Neural cell (in vitro differentiated cells): ENCODE measurements around the gene WDR19. TPM values are rescaled to one million over a fixed set of nuclear protein-coding genes. Genes with fewer than 3 reads are reported as not detected.

Experiments
- H2AFZ ChIP-seq: fragments of 200-600, 300-800 bp; sonication (generic), shearing (Covaris generic); 2 replicates; pipeline ENCODE4 v1.6.0; 2014; ENCODE audit warnings: low read depth, mild to moderate bottlenecking, antibody characterized with exemption, low read length, moderate library complexity
- H3F3A ChIP-seq: fragments of 200-600 bp; shearing (Covaris generic); 2 replicates; pipeline ENCODE4 v1.6.1; 2016; ENCODE audit warnings: mild to moderate bottlenecking, moderate library complexity, mixed read lengths, antibody characterized with exemption, low read length; ENCODE audit not compliant: insufficient read depth, poor library complexity, severe bottlenecking
- H3K27ac ChIP-seq: fragments of 200-600, 300-800 bp; sonication (generic), shearing (Covaris generic); 2 replicates; pipeline ENCODE4 v1.5.1; 2014; ENCODE audit warnings: mild to moderate bottlenecking, low read length, moderate library complexity
- H3K27me3 ChIP-seq: fragments of 300-800, 200-600 bp; sonication (generic), shearing (Covaris generic); 2 replicates; pipeline ENCODE4 v1.6.0; 2014; ENCODE audit warnings: mild to moderate bottlenecking, low read depth, low read length, moderate library complexity; ENCODE audit not compliant: insufficient read depth
- H3K36me3 ChIP-seq: fragments of 300-800, 200-600 bp; sonication (generic), shearing (Covaris generic); 2 replicates; pipeline ENCODE4 v1.5.1; 2014; ENCODE audit warnings: mild to moderate bottlenecking, antibody characterized with exemption, low read length, moderate library complexity; ENCODE audit not compliant: insufficient read depth
- H3K4me2 ChIP-seq: fragments of 300-800, 200-600 bp; sonication (generic), shearing (Covaris generic); 2 replicates; pipeline ENCODE4 v1.6.0; 2014; ENCODE audit warnings: mild to moderate bottlenecking, low read length
- H3K4me3 ChIP-seq: fragments of 300-800, 200-600 bp; sonication (generic), shearing (Covaris generic); 2 replicates; pipeline ENCODE4 v1.5.1; 2014; ENCODE audit warnings: mild to moderate bottlenecking, low read length, moderate library complexity
- H3K79me2 ChIP-seq: fragments of 200-600 bp; shearing (Covaris generic); replicated peaks from 2 replicates; pipeline ENCODE4 v1.6.0; 2014; ENCODE audit warnings: mild to moderate bottlenecking, low read length, moderate library complexity; ENCODE audit not compliant: insufficient read depth
- H3K9ac ChIP-seq: fragments of 300-800, 200-600 bp; sonication (generic), shearing (Covaris generic); 2 replicates; pipeline ENCODE4 v1.6.1; 2016; ENCODE audit warnings: mild to moderate bottlenecking, low read length, mixed read lengths
- H3K9me2 ChIP-seq: fragments of 200-600 bp; shearing (Covaris generic); 2 replicates; pipeline ENCODE4 v1.6.1; 2016; ENCODE audit warnings: mild to moderate bottlenecking, low read length, mixed read lengths; ENCODE audit not compliant: insufficient read depth
- H3K9me3 ChIP-seq: fragments of 200-600, 300-800 bp; sonication (generic), shearing (Covaris generic); 2 replicates; pipeline ENCODE4 v1.6.1; 2016; ENCODE audit warnings: mild to moderate bottlenecking, mixed run types, low read length, moderate library complexity, mixed read lengths
- H4K20me1 ChIP-seq: fragments of 200-600 bp; shearing (Covaris generic); 2 replicates; pipeline ENCODE4 v1.6.1; 2016; ENCODE audit warnings: mild to moderate bottlenecking, mixed run types; ENCODE audit not compliant: insufficient read depth
- EP300 ChIP-seq: fragments of 450-650 bp; conservative IDR thresholded peaks from 2 replicates; pipeline ENCODE4 v1.6.1; 2014; ENCODE audit warnings: antibody characterized with exemption, mild to moderate bottlenecking, moderate library complexity; ENCODE audit not compliant: poor library complexity, severe bottlenecking
- EZH2 ChIP-seq: fragments of 200-600, 300-800 bp; shearing (Covaris generic), sonication (generic); IDR thresholded peaks from 2 replicates; pipeline ENCODE4 v1.6.1; 2014; ENCODE audit warnings: antibody characterized with exemption, low read length, borderline replicate concordance, mild to moderate bottlenecking; ENCODE audit not compliant: insufficient read depth, poor library complexity, severe bottlenecking
- MXI1 ChIP-seq: fragments of 450-650 bp; conservative IDR thresholded peaks from 2 replicates; pipeline ENCODE4 v1.6.1; 2014; ENCODE audit warnings: antibody characterized with exemption, mild to moderate bottlenecking; ENCODE audit not compliant: poor library complexity, severe bottlenecking
- POLR2AphosphoS5 ChIP-seq: IDR thresholded peaks from 2 replicates; pipeline ENCODE4 v1.6.1; 2012
- RAD21 ChIP-seq: fragments of 450-650 bp; conservative IDR thresholded peaks from 2 replicates; pipeline ENCODE4 v1.6.1; 2014; ENCODE audit warnings: antibody characterized with exemption, mild to moderate bottlenecking, moderate library complexity
- SMC3 ChIP-seq: fragments of 450-650 bp; conservative IDR thresholded peaks from 2 replicates; pipeline ENCODE4 v1.6.1; 2014; ENCODE audit warnings: antibody characterized with exemption, mild to moderate bottlenecking, moderate library complexity; ENCODE audit not compliant: poor library complexity
- TAF1 ChIP-seq: IDR thresholded peaks from 2 replicates; pipeline ENCODE4 v1.6.1; 2012; ENCODE audit warnings: low read depth
- polyA plus RNA-seq: library from polyadenylated mRNA; depleted of rRNA; stranded (reverse); fragments of >200 nt; gene quantifications from 2 replicates; pipeline ENCODE4 v1.2.3, GENCODE V29; 2014
- TF ChIP-seq, protein P1 (sequence below): fragments of 450-650 bp; IDR thresholded peaks from 2 replicates; pipeline ENCODE4 v1.5.1; 2014; ENCODE audit warnings: antibody characterized with exemption, mild to moderate bottlenecking, moderate library complexity; ENCODE audit not compliant: poor library complexity, severe bottlenecking
- TF ChIP-seq, protein P2 (sequence below): IDR thresholded peaks from 2 replicates; pipeline ENCODE4 v1.6.1; 2012; ENCODE audit warnings: borderline replicate concordance

WDR19 gene
- polyA plus RNA-seq, 1 donor from 2014 or later = 69.9 TPM

GRCh38 chr4:39235696-39236095 is 53.4 kb downstream of the WDR19 start:
- Histone ChIP-seq H3K4me2 (no peak overlapping the region), H3K4me3 (no peak overlapping the region), H3F3A (no peaks in the 10 kb centered on the region), H3K9me2 (no peaks in the 10 kb centered on the region), H3K27me3 (no peaks in the 10 kb centered on the region), H3K36me3 (peaks cover 9% of the 10 kb centered on the region), H3K27ac (no peak overlapping the region), H2AFZ (no peak overlapping the region), H4K20me1 (no peaks in the 10 kb centered on the region), H3K79me2 (no peaks in the 10 kb centered on the region), H3K9me3 (no peaks in the 10 kb centered on the region), H3K9ac (no peak overlapping the region)
- TF ChIP-seq MXI1 (no peak), EZH2 (no peak), POLR2AphosphoS5 (no peak), EP300 (no peak)
- TF ChIP-seq, protein P1, sequence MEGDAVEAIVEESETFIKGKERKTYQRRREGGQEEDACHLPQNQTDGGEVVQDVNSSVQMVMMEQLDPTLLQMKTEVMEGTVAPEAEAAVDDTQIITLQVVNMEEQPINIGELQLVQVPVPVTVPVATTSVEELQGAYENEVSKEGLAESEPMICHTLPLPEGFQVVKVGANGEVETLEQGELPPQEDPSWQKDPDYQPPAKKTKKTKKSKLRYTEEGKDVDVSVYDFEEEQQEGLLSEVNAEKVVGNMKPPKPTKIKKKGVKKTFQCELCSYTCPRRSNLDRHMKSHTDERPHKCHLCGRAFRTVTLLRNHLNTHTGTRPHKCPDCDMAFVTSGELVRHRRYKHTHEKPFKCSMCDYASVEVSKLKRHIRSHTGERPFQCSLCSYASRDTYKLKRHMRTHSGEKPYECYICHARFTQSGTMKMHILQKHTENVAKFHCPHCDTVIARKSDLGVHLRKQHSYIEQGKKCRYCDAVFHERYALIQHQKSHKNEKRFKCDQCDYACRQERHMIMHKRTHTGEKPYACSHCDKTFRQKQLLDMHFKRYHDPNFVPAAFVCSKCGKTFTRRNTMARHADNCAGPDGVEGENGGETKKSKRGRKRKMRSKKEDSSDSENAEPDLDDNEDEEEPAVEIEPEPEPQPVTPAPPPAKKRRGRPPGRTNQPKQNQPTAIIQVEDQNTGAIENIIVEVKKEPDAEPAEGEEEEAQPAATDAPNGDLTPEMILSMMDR = no peak

GRCh38 chr4:39237179-39237578 is 54.9 kb downstream of the WDR19 start:
- Histone ChIP-seq H3F3A (no peaks in the 10 kb centered on the region), H3K79me2 (no peaks in the 10 kb centered on the region), H4K20me1 (no peaks in the 10 kb centered on the region), H3K27me3 (no peaks in the 10 kb centered on the region), H3K4me2 (no peak overlapping the region), H3K36me3 (peaks cover 9% of the 10 kb centered on the region), H3K9ac (no peak overlapping the region), H3K9me3 (no peaks in the 10 kb centered on the region), H3K4me3 (no peak overlapping the region), H3K27ac (no peak overlapping the region), H2AFZ (no peak overlapping the region), H3K9me2 (no peaks in the 10 kb centered on the region)
- TF ChIP-seq EZH2 = no peak
- no peak for TF ChIP-seq RAD21
- TF ChIP-seq, protein P2, sequence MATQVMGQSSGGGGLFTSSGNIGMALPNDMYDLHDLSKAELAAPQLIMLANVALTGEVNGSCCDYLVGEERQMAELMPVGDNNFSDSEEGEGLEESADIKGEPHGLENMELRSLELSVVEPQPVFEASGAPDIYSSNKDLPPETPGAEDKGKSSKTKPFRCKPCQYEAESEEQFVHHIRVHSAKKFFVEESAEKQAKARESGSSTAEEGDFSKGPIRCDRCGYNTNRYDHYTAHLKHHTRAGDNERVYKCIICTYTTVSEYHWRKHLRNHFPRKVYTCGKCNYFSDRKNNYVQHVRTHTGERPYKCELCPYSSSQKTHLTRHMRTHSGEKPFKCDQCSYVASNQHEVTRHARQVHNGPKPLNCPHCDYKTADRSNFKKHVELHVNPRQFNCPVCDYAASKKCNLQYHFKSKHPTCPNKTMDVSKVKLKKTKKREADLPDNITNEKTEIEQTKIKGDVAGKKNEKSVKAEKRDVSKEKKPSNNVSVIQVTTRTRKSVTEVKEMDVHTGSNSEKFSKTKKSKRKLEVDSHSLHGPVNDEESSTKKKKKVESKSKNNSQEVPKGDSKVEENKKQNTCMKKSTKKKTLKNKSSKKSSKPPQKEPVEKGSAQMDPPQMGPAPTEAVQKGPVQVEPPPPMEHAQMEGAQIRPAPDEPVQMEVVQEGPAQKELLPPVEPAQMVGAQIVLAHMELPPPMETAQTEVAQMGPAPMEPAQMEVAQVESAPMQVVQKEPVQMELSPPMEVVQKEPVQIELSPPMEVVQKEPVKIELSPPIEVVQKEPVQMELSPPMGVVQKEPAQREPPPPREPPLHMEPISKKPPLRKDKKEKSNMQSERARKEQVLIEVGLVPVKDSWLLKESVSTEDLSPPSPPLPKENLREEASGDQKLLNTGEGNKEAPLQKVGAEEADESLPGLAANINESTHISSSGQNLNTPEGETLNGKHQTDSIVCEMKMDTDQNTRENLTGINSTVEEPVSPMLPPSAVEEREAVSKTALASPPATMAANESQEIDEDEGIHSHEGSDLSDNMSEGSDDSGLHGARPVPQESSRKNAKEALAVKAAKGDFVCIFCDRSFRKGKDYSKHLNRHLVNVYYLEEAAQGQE = no peak
- TF ChIP-seq TAF1 = no peak
- no peak for TF ChIP-seq POLR2AphosphoS5
- TF ChIP-seq, protein P1 = no peak
- no peak for TF ChIP-seq MXI1
- no peak for TF ChIP-seq SMC3
- TF ChIP-seq EP300 = no peak
